GM06990 (cell line): ENCODE results near the gene SLC4A11.
"Not testable (repeated sequence)": the region's sequence is repeated elsewhere in the genome, so short reads cannot be mapped to it uniquely, and the experiment has no call there.

Experiments used
- DNase-seq: peaks from one replicate; pipeline ENCODE4 v3.0.0-alpha.2; 2011; ENCODE audit not compliant: insufficient read length; ENCODE audit errors: extremely low read depth
- H3K27me3 ChIP-seq: replicated peaks from 2 replicates; pipeline ENCODE4 v1.6.0; 2011; ENCODE audit warnings: low read length; ENCODE audit not compliant: control insufficient read depth, insufficient read depth
- H3K36me3 ChIP-seq: 2 replicates; pipeline ENCODE4 v1.5.1; 2011; ENCODE audit warnings: low read length; ENCODE audit not compliant: control insufficient read depth, insufficient read depth
- H3K4me3 ChIP-seq: replicated peaks from 2 replicates; pipeline ENCODE4 v1.5.1; 2011; ENCODE audit warnings: low read depth, mild to moderate bottlenecking, control low read depth, low read length
- TF ChIP-seq, protein P1 (sequence below): IDR thresholded peaks from 2 replicates; pipeline ENCODE4 v1.5.1; 2011; ENCODE audit warnings: low read length, control low read depth, mild to moderate bottlenecking, inconsistent platforms; ENCODE audit not compliant: insufficient read depth, poor library complexity, severe bottlenecking

The SLC4A11 gene

GRCh38 chr20:3188823-3189413 is 50.1 kb downstream of the SLC4A11 start:
- Histone ChIP-seq H3K4me3 (no peak overlapping the region), H3K36me3 (peaks cover 32% of the 10 kb centered on the region), H3K27me3 (no peaks in the 10 kb centered on the region)
- TF ChIP-seq, protein P1, sequence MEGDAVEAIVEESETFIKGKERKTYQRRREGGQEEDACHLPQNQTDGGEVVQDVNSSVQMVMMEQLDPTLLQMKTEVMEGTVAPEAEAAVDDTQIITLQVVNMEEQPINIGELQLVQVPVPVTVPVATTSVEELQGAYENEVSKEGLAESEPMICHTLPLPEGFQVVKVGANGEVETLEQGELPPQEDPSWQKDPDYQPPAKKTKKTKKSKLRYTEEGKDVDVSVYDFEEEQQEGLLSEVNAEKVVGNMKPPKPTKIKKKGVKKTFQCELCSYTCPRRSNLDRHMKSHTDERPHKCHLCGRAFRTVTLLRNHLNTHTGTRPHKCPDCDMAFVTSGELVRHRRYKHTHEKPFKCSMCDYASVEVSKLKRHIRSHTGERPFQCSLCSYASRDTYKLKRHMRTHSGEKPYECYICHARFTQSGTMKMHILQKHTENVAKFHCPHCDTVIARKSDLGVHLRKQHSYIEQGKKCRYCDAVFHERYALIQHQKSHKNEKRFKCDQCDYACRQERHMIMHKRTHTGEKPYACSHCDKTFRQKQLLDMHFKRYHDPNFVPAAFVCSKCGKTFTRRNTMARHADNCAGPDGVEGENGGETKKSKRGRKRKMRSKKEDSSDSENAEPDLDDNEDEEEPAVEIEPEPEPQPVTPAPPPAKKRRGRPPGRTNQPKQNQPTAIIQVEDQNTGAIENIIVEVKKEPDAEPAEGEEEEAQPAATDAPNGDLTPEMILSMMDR: no peak
- DNase-seq: no peak

DNA sequence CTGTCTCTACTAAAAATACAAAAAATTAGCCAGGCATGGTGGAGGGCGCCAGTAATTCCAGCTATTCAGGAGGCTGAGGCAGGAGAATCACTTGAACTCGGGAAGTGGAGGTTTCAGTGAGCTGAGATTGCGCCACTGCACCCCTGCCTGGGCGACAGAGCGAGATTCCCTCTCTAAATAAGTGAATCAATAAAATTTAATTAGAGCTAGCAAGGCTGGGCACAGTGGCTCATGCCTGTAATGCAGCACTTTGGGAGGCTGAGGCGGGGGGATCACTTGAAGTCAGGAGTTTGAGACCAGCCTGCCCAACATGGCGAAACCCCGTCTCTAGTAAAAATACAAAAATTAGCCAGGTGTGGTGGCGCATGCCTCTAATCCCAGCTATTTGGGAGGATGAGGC is 51.1 kb downstream of the SLC4A11 start:
- not testable (repeated sequence) for H3K27me3 ChIP-seq, H3K4me3 ChIP-seq, DNase-seq
- H3K36me3 ChIP-seq: peaks cover 26% of the 10 kb centered on the region

- DNase-seq: no peak
- TF ChIP-seq, protein P1: no peak
- Histone ChIP-seq H3K4me3 (no peak overlapping the region), H3K36me3 (no peaks in the 10 kb centered on the region; the same call in 1 of the 2 replicates), H3K27me3 (no peaks in the 10 kb centered on the region)
Observed at GRCh38 chr20:3183896-3184612, 54.9 kb downstream of the SLC4A11 start.

DNA sequence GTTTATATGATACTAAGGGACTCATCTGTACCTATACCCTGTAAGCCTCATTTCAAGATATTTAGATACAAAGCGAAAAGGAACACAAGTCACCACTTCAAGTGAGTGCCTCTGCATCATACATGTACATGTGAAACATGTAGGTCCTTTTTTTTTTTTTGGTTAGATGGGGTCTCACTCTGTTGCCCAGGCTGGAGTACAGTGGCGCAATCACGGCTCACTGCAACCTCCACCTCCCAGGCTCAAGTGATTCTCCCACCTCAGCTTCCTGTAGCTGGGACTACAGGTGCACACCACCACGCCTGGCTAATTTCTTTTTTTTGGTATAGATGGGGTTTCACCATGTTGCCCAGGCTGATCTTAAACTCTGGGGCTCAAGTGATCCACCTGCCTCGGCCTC is 56.6 kb downstream of the SLC4A11 start:
- H3K36me3 ChIP-seq, DNase-seq, H3K27me3 ChIP-seq, H3K4me3 ChIP-seq: not testable (repeated sequence)

DNA sequence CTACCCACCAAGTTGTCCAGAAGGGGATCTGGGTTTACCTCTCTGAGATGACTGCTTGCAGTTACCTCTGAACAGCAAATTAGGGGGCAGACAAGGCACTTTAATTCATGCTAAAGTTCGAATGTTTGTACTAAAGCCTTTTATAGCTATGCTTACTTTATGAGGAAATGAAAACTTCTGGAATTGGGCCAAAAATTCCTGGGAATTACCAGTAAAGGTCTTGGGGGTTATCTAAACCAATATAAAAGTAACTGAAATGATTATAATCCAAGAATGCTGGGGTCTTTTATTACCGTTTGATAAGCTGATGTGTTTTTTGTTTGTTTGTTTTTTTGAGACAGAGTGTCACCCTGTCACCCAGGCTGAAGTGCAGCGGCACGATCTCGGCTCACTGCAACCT is 57.7 kb downstream of the SLC4A11 start:
- Histone ChIP-seq H3K36me3 (no peaks in the 10 kb centered on the region), H3K4me3 (no peak overlapping the region), H3K27me3 (no peaks in the 10 kb centered on the region)
- TF ChIP-seq, protein P1: no peak
- no peak for DNase-seq

GRCh38 chr20:3180319-3180718 is 58.7 kb downstream of the SLC4A11 start:
- TF ChIP-seq, protein P1: no peak
- Histone ChIP-seq H3K36me3 (no peaks in the 10 kb centered on the region), H3K4me3 (no peak overlapping the region), H3K27me3 (no peaks in the 10 kb centered on the region)
- no peak for DNase-seq
